NCI-H1417 treated with DMSO at 0.1 percent for 48 hours (cell line): Measurements from ENCODE around the gene EIF2AK2.
"Not testable (repeated sequence)": the region's sequence is repeated elsewhere in the genome, so short reads cannot be mapped to it uniquely, and the experiment has no call there.

Experiments
- DNase-seq: peaks from one replicate; lab custom pipeline; 2025; lab: John Stamatoyannopoulos, UW

The EIF2AK2 gene

DNA sequence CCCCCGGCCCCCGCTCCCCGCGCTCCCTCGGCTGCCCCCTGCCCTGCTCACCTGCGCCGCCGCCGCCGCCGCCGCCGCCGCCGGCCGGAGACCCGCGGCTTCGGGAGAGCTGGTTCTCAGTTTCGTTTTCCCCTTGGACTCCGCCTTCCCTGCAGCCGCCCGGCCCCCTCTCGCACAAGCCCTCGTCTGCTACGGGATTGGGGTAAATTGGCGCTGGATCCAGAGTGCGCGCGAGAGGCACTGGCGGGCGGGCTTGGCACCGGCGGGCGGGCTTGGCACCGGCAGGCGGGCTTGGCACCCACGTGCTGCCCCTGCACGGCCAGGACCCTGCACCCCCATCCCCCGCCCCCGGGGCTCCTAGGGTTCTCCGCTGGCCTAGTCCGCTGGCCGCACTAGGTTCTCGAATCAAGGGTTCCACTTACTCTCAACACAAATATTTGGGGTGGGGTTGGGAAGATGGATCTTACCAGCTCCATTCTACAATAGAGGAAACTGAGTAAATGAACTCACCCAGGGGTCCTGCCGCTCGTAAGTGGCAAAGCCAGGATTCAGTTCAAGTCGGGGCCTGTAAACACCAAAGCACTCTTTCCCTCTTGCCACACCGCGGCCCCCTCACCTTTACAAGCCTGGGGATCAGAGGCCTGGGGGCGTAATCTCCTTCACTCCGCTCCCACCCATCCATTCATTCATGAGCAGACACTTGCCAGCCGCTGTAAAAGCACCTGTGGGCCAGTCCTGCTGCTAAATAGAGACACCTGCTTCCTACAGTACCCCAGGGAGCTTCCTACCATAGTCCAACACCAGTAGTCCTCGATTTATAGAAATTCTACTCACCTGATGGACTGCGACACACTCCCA lies at the start of gene EIF2AK2:
Gene EIF2AK2, minus strand, starts transcription at position 124 of the 858 bp plus-strand sequence. CDS start 9,174 bp downstream, outside the sequence.
- peak; percentile 48 for DNase-seq

DNA sequence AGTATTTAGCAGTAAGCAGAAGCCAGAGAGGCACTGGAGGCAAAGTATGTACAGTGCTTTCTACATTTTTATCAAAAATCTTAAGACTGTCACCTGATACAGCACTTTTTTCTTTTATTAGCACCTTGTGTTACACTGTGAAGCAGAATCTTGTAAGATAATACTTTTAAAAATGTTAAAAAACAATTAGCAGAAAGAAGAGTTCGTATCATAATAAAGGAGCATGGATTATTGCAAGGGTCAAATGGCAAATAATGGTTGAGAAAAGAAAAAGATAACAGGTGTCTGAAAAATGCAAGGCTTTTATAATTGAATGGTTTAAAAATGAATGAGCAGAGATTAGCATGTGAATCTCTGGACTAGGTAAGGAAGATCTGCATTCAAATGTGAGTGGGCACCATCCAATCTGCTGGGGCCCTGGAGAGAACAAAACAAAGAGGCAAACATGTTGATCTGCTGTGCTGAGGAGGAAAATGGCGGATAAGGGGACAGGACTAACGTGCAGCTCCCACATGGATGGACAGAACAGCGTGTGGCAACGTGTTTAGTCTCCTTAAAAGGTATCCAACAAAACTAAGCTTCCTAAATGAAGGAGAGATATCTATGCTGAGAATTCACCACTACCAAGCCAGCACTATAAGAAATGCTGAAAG lies 49.0 kb upstream of the EIF2AK2 start:
- DNase-seq: no peak

DNA sequence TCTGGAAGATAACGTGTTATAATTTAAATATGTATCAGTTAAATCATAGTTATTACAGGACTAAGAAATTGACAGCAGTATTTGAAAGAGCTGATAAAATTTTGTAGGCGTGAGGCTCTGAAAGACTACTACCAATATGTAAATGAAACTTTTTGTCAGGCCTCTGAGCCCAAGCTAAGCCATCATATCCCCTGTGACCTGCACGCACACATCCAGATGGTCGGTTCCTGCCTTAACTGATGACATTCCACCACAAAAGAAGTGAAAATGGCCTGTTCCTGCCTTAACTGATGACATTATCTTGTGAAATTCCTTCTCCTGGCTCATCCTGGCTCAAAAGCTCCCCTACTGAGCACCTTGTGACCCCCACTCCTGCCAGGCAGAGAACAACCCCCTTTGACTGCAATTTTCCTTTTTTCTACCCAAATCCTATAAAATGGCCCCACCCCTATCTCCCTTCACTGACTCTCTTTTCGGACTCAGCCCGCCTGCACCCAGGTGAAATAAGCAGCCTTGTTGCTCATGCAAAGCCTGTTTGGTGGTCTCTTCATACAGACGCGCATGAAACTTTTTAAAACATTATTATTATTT lies 48.4 kb upstream of the EIF2AK2 start:
- DNase-seq: not testable (repeated sequence)

DNA sequence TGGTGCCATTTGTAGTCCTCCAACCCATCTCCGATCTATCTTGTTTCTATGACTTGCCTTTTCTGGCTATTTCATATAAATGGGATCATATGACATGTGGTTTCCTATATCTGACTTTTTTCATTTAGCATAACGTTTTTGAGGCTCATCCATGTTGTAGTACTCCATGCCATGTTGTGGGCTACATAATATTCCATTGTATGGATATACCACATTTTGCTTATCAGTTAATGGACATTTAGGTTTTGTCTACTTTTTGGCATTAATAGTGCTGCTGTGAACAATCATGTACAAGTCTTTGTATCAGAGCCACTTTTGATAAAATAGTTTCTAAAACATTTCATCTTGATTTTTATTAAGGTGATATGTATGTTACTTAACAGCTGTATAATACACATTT lies 46.9 kb upstream of the EIF2AK2 start:
- DNase-seq: no peak

DNA sequence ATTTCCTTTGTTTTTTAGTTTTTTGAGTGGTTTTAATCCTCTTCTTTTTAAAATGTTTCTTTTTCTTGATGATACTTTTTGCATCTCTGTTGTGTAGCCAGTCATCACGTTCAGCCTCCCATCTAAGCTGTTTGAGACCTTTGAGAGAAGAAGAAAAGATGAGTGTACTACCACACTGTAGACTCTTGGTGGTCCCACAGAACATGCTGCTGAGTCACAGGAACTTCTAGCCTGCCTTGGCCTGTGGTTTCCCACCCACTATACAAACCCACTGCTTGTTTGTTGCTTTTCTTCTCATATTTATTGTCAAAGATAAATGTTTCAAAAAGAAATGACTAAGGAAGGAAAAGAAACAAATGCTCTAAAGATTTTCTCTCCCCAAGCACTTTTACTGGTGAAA lies 45.0 kb upstream of the EIF2AK2 start:
- no peak for DNase-seq

DNA sequence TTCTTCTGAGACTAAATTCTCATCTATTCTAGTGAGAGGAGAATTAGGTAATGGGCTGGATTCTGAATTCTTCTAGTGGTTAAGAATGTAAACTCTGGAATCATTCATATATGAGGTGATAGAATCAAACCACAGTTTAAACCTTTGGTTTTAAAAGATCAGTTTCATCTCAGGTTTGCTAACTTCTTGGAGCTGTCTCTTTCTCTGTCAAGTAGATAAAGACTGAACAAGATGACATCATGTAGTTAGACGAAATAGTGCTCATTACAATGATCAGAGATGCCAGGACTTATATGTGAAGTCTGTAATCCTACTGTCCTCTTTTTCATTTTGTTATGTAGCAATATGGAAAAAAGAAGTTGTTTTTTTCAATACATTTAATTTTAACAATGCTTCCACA lies 44.4 kb upstream of the EIF2AK2 start:
- DNase-seq: no peak

DNA sequence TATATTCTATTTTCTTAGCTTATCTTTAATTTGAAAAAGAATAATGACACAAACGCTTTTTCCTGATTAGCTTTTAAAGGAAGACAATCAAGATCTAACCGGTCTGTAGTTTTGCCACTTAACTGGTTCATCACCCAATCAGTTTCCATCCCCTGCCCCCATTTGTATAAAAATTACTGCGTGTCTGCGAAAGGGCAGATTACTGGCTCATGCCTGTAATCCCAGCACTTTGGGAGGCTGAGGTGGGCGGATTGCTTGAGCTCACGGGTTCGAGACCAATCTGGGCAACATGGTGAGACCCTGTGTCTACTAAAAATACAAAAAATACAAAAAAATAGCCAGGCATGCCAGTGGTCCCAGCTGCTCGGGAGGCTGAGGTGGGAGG lies 41.9 kb upstream of the EIF2AK2 start:
- no peak for DNase-seq

DNA sequence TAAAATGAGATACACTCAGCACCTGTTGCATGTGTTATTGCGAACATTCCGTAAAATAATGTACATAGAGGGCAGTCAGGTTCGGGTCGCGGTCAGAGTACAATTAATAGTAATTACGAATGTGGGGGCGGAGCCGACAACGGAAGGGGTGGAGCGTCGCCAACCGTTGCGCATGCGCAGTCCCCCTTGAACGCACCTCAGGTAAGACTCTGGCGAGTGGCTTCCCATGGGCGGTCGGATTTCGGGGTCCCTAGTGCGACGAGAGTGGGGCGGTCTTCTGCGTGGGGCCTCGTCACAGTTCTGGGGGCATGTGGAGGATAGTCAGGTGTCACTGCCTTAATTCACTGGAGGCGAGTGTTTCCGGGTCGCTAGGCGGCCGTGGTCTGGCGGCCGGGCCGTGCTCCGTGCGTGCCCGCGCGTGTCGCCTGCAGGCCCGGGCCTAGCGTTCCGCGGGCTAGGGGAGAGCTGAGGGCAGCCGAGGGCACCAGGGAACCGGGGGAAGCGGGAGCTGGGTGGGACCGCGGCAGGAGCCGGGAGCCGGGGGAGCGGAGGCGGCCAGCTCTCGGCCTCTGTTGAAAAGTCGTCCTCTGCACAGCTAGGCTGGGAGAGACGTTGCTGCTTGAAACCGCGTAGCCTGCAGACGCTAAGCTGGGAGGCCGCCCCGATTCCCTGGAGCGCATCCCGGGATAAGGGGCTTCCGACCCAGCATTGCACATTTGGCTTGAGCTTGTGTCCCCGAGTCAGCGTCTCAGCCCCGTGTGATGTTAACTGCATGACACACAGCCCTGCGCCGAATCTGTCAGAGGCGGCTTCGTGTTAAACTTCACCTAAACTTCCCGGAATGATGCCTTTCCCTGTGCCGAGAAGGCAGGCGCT lies 39.8 kb upstream of the EIF2AK2 start, which contains the start of gene CEBPZOS:
Gene CEBPZOS, plus strand, starts transcription at position 177 of the 876 bp plus-strand sequence. CDS start 3,209 bp downstream, outside the sequence.
- DNase-seq: peak; percentile 68

DNA sequence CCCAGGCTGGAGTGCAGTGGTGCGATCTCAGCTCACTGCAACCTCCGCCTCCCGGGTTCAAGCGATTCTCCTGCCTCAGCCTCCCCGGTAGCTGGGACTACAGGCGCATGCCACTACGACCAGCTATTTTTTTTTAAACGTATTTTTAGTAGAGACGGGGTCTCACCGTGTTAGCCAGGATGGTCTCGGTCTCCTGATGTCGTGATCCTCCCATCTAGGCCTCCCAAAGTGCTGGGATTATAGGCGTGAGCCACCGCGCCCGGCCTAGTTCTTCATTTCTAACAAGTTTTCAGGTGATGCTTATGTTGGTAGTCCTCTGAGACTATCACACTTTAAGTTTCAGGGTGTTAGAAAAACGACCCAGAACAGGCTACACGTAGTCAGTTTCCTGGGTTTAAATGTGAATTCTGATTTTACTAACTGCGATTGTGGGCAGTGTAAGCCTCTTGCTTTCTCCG lies 39.1 kb upstream of the EIF2AK2 start:
- not testable (repeated sequence) for DNase-seq

DNA sequence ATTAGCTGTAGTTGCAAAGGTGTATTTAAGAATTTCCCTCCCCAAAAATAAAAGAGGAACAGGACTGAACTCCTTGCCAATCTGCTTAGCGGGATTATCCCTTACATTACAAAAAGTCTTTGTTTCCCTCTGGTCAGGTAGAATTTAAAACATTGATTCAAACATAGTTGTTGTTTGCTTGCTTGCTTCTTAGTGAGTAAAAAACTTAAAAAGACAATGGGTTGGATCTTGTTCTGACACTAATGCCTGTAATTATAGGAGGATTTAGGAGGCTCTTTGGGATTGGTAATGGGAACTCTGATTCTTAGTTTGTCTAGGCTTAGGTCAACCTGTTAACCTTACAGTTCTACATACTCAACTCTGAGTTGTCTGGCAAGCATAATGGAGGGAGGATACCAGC lies 35.8 kb upstream of the EIF2AK2 start:
- DNase-seq: no peak

DNA sequence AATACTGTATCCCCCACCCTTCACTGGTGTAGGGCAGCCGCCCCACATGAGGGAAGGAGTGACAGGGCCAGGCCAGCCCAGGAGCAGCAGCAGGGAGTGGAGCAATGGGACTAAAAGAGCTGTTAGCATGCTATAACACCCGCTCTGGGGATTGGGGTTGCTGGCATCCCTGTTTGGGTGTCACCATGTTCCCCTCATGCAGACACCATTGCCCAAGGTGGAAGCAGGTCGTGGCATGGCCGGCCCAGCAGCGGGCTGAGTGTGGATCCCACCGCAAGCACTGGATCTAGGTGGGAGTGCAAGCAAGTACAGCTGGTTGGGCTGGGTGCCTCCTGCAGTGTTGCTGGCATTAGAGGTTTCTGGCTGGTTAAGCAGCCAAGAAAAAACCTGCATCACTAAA lies 35.0 kb upstream of the EIF2AK2 start:
- DNase-seq: no peak

DNA sequence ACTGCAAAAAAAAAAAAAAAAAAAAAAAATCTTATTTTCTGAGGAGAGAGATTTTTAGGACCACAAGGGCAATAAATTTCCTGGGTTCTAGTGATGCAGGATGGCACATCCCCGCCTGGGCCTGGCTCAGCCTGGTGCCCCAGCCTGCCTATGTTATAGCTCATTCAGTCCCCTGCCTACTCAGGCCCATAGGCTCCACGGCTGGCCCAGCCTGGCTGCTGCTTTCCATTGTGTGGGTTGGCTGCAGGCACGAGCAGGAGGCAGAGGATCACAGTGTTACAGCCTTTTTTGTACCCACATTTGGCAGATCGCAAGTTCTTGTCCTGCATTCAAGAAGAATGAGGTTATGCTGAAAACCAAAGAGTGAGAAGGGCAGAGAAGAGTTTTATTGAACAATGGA lies 34.5 kb upstream of the EIF2AK2 start:
- DNase-seq: no peak

DNA sequence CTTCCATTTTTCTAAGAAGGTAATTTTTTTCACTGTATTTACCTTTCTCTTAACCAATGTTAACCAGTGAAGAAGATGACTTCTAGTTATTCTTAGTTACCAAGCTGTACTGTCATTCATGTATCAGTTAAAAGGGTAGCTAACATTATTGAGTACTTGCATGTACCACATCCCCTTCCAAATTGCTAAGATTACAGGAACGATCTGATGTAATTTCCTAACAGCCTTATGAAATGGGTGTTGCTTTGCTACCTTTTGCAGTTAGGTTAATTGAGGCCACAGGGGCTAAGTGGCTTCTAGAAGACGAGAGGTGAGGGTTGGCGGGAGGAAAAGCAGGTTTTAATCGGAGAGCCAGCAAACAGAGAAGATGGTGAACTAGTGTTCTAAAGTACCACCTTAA lies 33.5 kb upstream of the EIF2AK2 start:
- DNase-seq: no peak

DNA sequence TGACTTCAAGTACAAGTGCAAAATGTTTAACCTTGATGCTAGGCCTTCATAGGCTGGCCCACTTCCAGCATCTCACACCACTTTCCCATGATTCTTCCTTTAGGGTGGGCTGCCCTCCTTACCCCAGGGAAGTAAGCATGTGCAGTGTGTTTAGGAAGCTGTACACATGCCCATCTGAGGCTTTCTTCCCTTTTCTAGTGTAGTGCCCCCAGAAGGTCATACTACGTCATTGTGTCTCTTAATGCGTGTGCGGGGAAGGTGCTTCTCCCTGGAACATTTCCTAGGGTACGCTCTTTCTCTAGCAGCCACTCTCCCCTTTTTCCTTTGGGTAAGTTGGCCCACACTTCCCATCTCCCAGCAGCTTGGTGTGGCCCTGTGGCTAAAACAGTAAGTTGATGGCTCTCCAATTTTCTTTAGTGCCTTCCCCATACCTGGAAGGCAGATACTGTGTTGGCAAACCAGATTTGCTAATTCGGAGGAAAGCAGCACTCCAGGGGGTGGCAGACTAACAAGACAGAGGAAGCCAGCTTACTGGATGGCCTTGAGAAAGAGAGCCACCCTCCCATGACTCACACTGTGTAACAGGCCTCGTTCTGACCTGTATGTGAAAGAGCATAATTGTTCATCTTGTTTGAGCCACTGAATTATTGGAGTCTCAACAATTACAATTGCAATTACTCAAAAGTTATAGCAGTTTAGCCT lies 32.8 kb upstream of the EIF2AK2 start:
- DNase-seq: no peak

DNA sequence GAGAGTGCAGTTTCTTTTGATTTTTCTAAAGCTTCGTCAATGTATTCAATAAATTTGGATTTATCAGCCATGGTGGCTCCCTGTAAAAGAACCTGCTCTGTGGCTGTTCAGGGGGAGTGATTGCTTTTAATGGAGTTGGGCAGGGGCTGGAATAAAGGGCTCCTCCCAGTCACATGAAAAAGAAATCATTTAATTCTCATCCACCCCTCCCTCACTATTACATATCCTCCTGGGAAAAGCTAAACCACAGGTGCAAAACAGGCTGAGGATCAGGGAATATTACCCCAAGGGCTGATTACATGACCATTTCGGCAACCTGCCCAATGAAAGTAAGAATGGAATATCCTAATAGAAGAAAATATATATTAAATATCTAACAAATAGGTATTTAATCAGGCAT lies 31.8 kb upstream of the EIF2AK2 start, which contains the start of gene SULT6B1:
Gene SULT6B1, minus strand, starts transcription at position 101 of the 400 bp plus-strand sequence. Its CDS starts 30 bp downstream, at position 71.
- no peak for DNase-seq

DNA sequence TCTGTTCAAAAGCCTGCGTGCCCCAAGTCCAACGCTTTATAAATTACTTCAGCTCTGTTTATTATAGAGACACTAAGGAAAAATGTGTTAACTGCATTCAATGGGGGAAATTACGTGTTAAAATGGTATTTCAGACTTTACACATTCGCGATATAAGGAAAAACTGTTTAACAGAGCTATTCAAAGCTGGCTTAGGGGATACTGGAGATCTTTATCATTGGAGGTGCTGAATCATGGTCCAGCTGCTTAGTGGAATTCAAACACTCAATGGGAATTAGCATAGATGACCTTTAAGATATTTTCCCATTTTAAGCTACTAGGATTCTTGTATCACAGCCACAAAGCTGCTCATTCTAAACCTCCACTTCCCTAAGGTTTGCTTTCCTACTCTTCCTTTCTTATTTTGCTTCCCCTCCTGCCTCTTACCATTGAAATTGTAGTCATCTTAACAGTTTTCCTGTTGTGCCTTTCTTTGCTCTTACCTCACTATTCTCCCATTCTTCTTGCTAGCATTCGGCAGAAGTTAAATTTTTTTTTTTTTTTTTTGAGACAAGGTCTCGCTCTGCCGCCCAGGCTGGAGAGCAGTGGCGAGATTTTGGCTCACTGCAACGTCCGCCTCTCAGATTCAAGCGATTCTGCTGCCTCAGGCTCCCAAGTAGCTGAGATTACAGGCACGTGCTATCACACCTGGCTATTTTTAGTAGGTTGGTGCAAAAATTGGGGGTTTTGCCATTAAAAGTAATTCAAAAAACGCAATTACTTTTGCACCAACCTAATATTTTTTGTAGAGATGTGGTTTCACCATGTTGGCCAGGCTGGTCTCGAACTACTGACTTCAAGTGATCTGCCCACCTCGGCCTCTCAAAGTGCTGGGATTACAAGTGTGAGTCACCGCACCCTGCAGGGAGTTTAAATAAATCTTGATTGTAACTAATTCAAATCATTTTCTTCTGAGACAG lies 25.2 kb upstream of the EIF2AK2 start:
- DNase-seq: no peak

DNA sequence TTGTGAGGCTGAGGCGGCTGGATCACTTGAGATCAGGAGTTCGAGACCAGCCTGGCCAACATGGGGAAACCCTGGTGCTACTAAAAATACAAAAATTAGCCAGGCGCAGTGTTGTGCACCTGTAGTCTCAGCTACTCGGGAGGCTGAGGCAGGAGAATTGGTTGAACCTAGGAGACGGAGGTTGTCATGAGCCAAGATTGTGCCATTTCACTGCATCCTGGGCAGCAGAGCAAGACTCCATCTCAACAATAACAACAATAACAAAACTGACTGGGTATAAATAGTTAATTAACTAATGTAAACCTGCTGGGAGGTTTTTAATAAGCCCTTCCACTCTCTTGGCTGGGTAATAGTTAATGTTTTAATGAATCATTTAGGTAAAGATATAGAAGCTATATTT lies 23.9 kb upstream of the EIF2AK2 start:
- no peak for DNase-seq

DNA sequence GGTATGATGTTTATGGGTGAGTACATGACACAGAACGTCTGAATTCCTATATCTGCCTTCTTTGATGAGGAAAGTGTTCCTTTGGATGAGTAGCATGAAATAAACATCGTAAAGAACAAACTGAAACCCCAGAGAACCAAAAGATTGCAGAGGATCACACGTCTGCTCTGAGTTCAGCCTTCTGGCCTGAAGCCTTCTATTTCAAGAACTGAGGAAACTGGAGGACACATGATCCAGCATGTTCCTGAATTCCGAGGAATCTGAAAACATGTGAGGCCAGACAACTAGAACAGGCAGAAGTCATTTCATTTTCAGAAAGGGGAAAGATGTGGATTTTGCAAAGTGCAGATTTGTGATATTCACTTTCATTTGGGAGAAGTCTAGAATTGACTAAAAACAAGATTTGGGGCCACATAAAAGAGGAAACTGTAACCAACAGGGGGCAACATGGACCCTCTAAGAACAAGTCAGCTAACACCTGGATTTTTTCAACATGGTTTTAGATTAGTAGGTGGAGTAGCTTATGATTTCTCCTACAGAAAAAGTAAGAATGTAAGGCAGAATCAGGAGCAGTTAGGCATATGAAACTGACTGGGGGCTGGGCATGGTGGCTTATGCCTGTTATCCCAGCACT lies 23.3 kb upstream of the EIF2AK2 start:
- no peak for DNase-seq

DNA sequence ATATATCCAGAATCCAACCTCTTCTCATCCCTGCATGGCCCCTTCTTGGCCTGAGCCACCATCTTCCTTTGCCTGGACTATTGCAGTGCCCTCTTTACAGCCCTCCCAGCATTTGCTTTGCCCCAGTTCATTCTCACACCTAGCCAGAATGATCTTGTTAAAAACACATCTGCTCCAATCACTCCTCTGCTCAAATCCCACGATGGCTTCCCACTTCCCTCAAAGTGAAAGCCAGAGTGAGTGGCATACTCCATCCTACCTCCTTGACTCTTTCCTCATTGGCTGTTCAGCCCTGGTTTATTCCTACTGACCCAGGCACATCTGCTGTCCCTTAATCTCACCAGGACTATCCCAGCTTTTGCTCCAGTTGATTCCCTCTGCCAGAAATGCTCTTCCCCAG lies 17.0 kb upstream of the EIF2AK2 start:
- no peak for DNase-seq

DNA sequence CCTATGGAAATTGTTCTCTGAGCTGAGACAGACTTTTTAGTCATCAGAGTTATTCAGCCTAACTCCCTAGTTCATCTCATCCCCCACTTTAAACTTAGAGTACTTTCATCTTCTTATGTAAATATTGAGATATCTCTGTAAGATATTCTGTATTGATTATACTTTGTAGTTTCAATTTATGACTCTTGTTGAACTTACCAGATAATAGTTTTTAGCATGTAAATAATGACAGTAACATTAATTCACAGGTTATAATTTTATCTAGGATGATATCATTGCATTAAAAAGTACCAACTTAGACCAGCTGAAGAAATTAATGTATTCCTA lies 14.8 kb upstream of the EIF2AK2 start:
- DNase-seq: no peak
